ENCODE data around the gene SPATA6L. TPM values are rescaled to one million over a fixed set of nuclear protein-coding genes. Genes with fewer than 3 reads are reported as not detected.

Gene SPATA6L
- total and polyA plus RNA-seq, 8 donors: 4.2 to 12.5 (median 7.8) TPM

- 88 to 93% methylated on average over 1 of the region's 1 CpG for WGBS, 2 donors
- TF ChIP-seq, protein P1, sequence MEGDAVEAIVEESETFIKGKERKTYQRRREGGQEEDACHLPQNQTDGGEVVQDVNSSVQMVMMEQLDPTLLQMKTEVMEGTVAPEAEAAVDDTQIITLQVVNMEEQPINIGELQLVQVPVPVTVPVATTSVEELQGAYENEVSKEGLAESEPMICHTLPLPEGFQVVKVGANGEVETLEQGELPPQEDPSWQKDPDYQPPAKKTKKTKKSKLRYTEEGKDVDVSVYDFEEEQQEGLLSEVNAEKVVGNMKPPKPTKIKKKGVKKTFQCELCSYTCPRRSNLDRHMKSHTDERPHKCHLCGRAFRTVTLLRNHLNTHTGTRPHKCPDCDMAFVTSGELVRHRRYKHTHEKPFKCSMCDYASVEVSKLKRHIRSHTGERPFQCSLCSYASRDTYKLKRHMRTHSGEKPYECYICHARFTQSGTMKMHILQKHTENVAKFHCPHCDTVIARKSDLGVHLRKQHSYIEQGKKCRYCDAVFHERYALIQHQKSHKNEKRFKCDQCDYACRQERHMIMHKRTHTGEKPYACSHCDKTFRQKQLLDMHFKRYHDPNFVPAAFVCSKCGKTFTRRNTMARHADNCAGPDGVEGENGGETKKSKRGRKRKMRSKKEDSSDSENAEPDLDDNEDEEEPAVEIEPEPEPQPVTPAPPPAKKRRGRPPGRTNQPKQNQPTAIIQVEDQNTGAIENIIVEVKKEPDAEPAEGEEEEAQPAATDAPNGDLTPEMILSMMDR (IDR thresholded peaks at IDR 0.05): no peak
- no peak overlapping the region for H3K4me3 ChIP-seq
- ATAC-seq (no peak), DNase-seq (no peak), FAIRE-seq (no peak)
- no peaks in the 10 kb centered on the region for H3K36me3 ChIP-seq
- H3K4me1 ChIP-seq: peaks cover 0 to 24% (median 18%) of the 10 kb centered on the region in 3 donors
- no peak overlapping the region for H3K27ac ChIP-seq
- intact Hi-C loops (cut with DNase I): no loop called here
- no peaks in the 10 kb centered on the region for H3K9me3 ChIP-seq
- no peaks in the 10 kb centered on the region for H3K27me3 ChIP-seq
These were observed 1.4 kb upstream of the SPATA6L start for GRCh38 chr9:4667681-4668080.

- Histone ChIP-seq H3K36me3 (no peaks in the 10 kb centered on the region), H3K27me3 (no peaks in the 10 kb centered on the region), H3K27ac (peak overlapping the region; percentile 72 to 97 (median 90)), H3K4me1 (peaks cover 0 to 30% (median 24%) of the 10 kb centered on the region in 3 donors), H3K9me3 (no peaks in the 10 kb centered on the region), H3K4me3 (peak overlapping the region in 3 of 4 donors; percentile 41 to 90 (median 86))
- DNase-seq (no peak), FAIRE-seq (no peak), ATAC-seq (peak in 3 of 4 donors; percentile 3 to 41 (median 3))
- intact Hi-C loops (cut with DNase I): no loop called here
- 22 to 37% methylated on average over 2 of the region's 2 CpGs for WGBS, 2 donors
- TF ChIP-seq, protein P1 (IDR thresholded peaks at IDR 0.05): no peak
These were observed 923 bp downstream of the SPATA6L start for GRCh38 chr9:4665357-4665756.

- no peak for FAIRE-seq
- no peak for DNase-seq
- 40 to 56% methylated on average over 3 of the region's 3 CpGs for WGBS, 2 donors
- H3K9me3 ChIP-seq: no peaks in the 10 kb centered on the region
- intact Hi-C loops (cut with DNase I): no loop called here
- H3K4me3 ChIP-seq: peak overlapping the region in 2 of 4 donors; percentile 86 to 90
- no peaks in the 10 kb centered on the region for H3K36me3 ChIP-seq
- TF ChIP-seq, protein P1 (IDR thresholded peaks at IDR 0.05): no peak
- no peaks in the 10 kb centered on the region for H3K27me3 ChIP-seq
- ATAC-seq: no peak
- H3K27ac ChIP-seq: peak overlapping the region; percentile 94 to 97 (median 96)
- H3K4me1 ChIP-seq: peaks cover 0 to 30% (median 24%) of the 10 kb centered on the region in 3 donors
These were observed 2.3 kb downstream of the SPATA6L start for GRCh38 chr9:4663956-4664355.

DNA sequence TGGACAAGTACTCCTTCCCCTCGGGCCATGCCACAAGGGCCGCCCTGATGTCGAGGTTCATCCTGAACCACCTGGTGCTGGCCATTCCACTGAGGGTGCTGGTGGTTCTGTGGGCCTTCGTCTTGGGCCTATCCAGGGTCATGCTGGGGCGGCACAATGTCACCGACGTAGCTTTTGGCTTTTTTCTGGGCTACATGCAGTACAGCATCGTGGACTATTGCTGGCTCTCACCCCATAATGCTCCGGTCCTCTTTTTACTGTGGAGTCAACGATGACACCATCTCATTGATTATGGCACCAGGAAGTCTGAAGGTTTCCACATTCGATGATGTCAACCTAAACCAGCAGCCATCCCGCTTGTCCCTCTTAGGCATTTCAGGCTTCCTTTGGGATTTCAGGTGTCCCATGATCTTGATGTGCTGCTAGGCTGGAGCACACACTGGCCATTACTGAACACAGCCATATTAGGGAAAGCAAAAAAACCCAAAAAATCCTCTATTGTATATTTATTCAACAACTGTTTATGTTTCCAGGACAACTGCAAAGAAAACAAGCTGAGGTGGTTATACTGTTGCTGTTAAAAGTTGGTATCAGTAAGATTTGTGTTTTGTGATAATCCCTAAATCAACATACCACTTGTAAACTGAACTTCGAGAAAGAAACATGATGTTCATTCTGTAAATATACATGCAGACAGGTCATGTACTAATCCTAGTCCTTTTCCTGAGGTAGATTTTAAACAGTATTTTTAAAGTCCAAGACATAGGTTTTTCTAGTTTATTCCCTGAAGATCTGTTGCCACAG is 3.1 kb downstream of the SPATA6L start:
- Histone ChIP-seq H3K4me3 (peak overlapping the region; percentile 86 to 95 (median 88)), H3K27me3 (no peaks in the 10 kb centered on the region), H3K9me3 (no peaks in the 10 kb centered on the region), H3K27ac (peak overlapping the region; percentile 94 to 97 (median 96)), H3K4me1 (peaks cover 4 to 34% (median 27%) of the 10 kb centered on the region in 3 donors), H3K36me3 (no peaks in the 10 kb centered on the region)
- FAIRE-seq: no peak
- ATAC-seq: peak; percentile 6 to 39 (median 36)
- TF ChIP-seq, protein P1 (IDR thresholded peaks at IDR 0.05): no peak
- intact Hi-C loops (cut with DNase I): no loop called here
- 17 to 18% methylated on average over 13 of the region's 13 CpGs for WGBS, 2 donors
- peak in 1 of 6 donors; percentile 34 for DNase-seq
